A549 (cell line): ENCODE measurements around the gene NCKIPSD. TPM values are rescaled to one million over a fixed set of nuclear protein-coding genes. Genes with fewer than 3 reads are reported as not detected.

Source experiments
- ATAC-seq, 2 experiments: fragments of 200-7000 bp in 1 of 2; fragments of >200 bp in 1 of 2; cut with Nextera tagmentation in 1 of 2; cut with Tn5 transposase in 1 of 2; 3 replicates each; pipeline versions ENCODE4 v1.8.0 to v1.9.1; 2018 to 2020; ENCODE audit warnings: mild to moderate bottlenecking in 1 of 2, moderate library complexity in 1 of 2
- CTCF ChIA-PET: fragments of 300-600 bp; sonication (Branson Sonifier 250); formaldehyde crosslinking; extraction: SDS; loops from one replicate; lab custom pipeline; 2021; ENCODE audit warnings: antibody characterized with exemption, inconsistent platforms; lab: Yijun Ruan, JAX
- POLR2A ChIA-PET: fragments of 350-600 bp; formaldehyde crosslinking; extraction: SDS; loops from one replicate; lab custom pipeline; 2021; ENCODE audit warnings: antibody characterized with exemption, inconsistent platforms; lab: Yijun Ruan, JAX
- DNase-seq, 2 experiments: peaks; one replicate each; pipeline versions ENCODE4 v3.0.0 to v3.0.0-alpha.2; 2011 to 2016; ENCODE audit warnings: low read depth in 1 of 2, low spot score in 1 of 2
- FAIRE-seq: peaks from 2 replicates; lab custom pipeline; 2011; peaks lifted over from hg19 to GRCh38; lab: Jason Lieb, UNC
- H3K27ac ChIP-seq, 2 experiments: fragments of >200 bp; sonication (Bioruptor Twin); formaldehyde crosslinking; 3 replicates each; pipeline ENCODE4 v1.5.1; 2016 to 2017
- H3K4me1 ChIP-seq: fragments of >200 bp; sonication (Bioruptor Twin); formaldehyde crosslinking; 3 replicates; pipeline ENCODE4 v1.6.1; 2016
- H3K4me2 ChIP-seq: fragments of >200 bp; sonication (Bioruptor Twin); formaldehyde crosslinking; 3 replicates; pipeline ENCODE4 v1.6.1; 2016
- H3K4me3 ChIP-seq: fragments of >200 bp; sonication (Bioruptor Twin); formaldehyde crosslinking; 3 replicates; pipeline ENCODE4 v1.5.1; 2016
- H3K9me3 ChIP-seq: fragments of >200 bp; sonication (Bioruptor Twin); formaldehyde crosslinking; 3 replicates; pipeline ENCODE4 v1.6.1; 2016
- CBX2 ChIP-seq: fragments of 200-600 bp; sonication (generic); IDR thresholded peaks from 2 replicates; pipeline ENCODE4 v1.6.1; 2016; ENCODE audit warnings: low read depth, mild to moderate bottlenecking, borderline replicate concordance
- CHD4 ChIP-seq: fragments of 200-600 bp; sonication (generic); IDR thresholded peaks from 2 replicates; pipeline ENCODE4 v1.6.1; 2016; ENCODE audit warnings: antibody characterized with exemption, mild to moderate bottlenecking, borderline replicate concordance
- EHF ChIP-seq: fragments of 250-450 bp; sonication (Bioruptor Pico); IDR thresholded peaks from 2 replicates; pipeline ENCODE4 v1.5.0; 2020; ENCODE audit warnings: mild to moderate bottlenecking
- EP300 ChIP-seq, 2 experiments: fragments of >200 bp; sonication (Bioruptor Twin); formaldehyde crosslinking; IDR thresholded peaks; 2 replicates in 1 of 2; 3 replicates in 1 of 2; pipeline ENCODE4 v1.6.1; 2016 to 2017
- FOSL2 ChIP-seq, 2 experiments: fragments of 450-650 bp in 1 of 2; fragments of >200 bp in 1 of 2; sonication (Bioruptor Twin) in 1 of 2; formaldehyde crosslinking; IDR thresholded peaks; 2 replicates each; pipeline versions ENCODE4 v1.5.0 to v1.6.1; 2016 to 2020; ENCODE audit warnings: mild to moderate bottlenecking in 1 of 2, moderate library complexity in 1 of 2
- FOXS1 ChIP-seq: fragments of 250-450 bp; sonication (Bioruptor Pico); IDR thresholded peaks from 2 replicates; pipeline ENCODE4 v1.5.0; 2020; ENCODE audit warnings: mild to moderate bottlenecking, moderate library complexity
- HDAC2 ChIP-seq: fragments of 200-600 bp; sonication (generic); IDR thresholded peaks from 2 replicates; pipeline ENCODE4 v1.6.1; 2016
- HMGXB4 ChIP-seq: fragments of 250-450 bp; sonication (Bioruptor Pico); IDR thresholded peaks from 2 replicates; pipeline ENCODE4 v1.5.0; 2021; ENCODE audit warnings: mild to moderate bottlenecking, moderate library complexity, borderline replicate concordance
- JUNB ChIP-seq: fragments of >200 bp; sonication (Bioruptor Twin); formaldehyde crosslinking; IDR thresholded peaks from 2 replicates; pipeline ENCODE4 v1.6.1; 2016
- MAFK ChIP-seq: fragments of 450-650 bp; IDR thresholded peaks from 2 replicates; pipeline ENCODE4 v1.6.1; 2014; ENCODE audit not compliant: partially characterized antibody
- MAZ ChIP-seq: fragments of 150-350 bp; IDR thresholded peaks from 2 replicates; pipeline ENCODE4 v1.6.1; 2014; ENCODE audit warnings: antibody characterized with exemption, low read depth, low read length, borderline replicate concordance
- MYC ChIP-seq: IDR thresholded peaks from 2 replicates; pipeline ENCODE4 v1.6.1; 2012; ENCODE audit warnings: mild to moderate bottlenecking, inconsistent platforms, low read length, improper control_type of control experiment, borderline replicate concordance
- NFE2L2 ChIP-seq: fragments of 150-350 bp; conservative IDR thresholded peaks from 2 replicates; pipeline ENCODE4 v1.6.1; 2014; ENCODE audit warnings: low read length
- NPAS2 ChIP-seq: fragments of 250-450 bp; sonication (Bioruptor Pico); IDR thresholded peaks from 2 replicates; pipeline ENCODE4 v1.8.0; 2022; ENCODE audit warnings: mild to moderate bottlenecking, moderate library complexity, borderline replicate concordance
- POLR2AphosphoS2 ChIP-seq: conservative IDR thresholded peaks from 2 replicates; pipeline ENCODE4 v1.6.1; 2012; ENCODE audit warnings: low read length, improper control_type of control experiment, inconsistent platforms
- SMC3 ChIP-seq: fragments of >200 bp; sonication (Bioruptor Twin); formaldehyde crosslinking; IDR thresholded peaks from 3 replicates; pipeline ENCODE4 v1.6.1; 2018; ENCODE audit warnings: inconsistent platforms
- TP53 ChIP-seq: fragments of 250-450 bp; sonication (Bioruptor Pico); IDR thresholded peaks from 2 replicates; pipeline ENCODE4 v1.5.0; 2021; ENCODE audit warnings: mild to moderate bottlenecking, moderate library complexity
- ZFP36 ChIP-seq: fragments of 450-650 bp; IDR thresholded peaks from 2 replicates; pipeline ENCODE4 v1.6.1; 2014; ENCODE audit warnings: borderline replicate concordance; ENCODE audit not compliant: partially characterized antibody
- WGBS: methylation state at CpG from one replicate; pipeline ENCODE4 v1.1.6; 2017; ENCODE audit errors: missing lambda C conversion rate; 5-methylcytosine and 5-hydroxymethylcytosine counted together
- polyA plus RNA-seq, 4 experiments: library from polyadenylated mRNA; depleted of rRNA in 3 of 4; stranded (reverse); fragments of >200 nt; fragmentation: RNase III in 1 of 4; extraction: RNeasy Plus Mini Kit Qiagen cat#74134 plus additional on column Dnase treatment in 1 of 4; gene quantifications; 2 replicates in 3 of 4; 3 replicates in 1 of 4; pipeline ENCODE4 v1.2.3, GENCODE V29; 2011 to 2017
- TF ChIP-seq, protein P1 (sequence below): fragments of >200 bp; sonication (Bioruptor Twin); formaldehyde crosslinking; IDR thresholded peaks from 3 replicates; pipeline ENCODE4 v1.5.1; 2016
- TF ChIP-seq, protein P2 (sequence below): fragments of 250-450 bp; sonication (Bioruptor Pico); IDR thresholded peaks from 2 replicates; pipeline ENCODE4 v1.5.0; 2020; ENCODE audit warnings: low read depth, mild to moderate bottlenecking, moderate library complexity
- TF ChIP-seq, protein P3 (sequence below): fragments of 200-600 bp; sonication (generic); IDR thresholded peaks from 2 replicates; pipeline ENCODE4 v1.6.1; 2016; ENCODE audit warnings: antibody characterized with exemption, mild to moderate bottlenecking, moderate library complexity
- TF ChIP-seq, protein P4 (sequence below): fragments of >200 bp; sonication (Bioruptor Twin); formaldehyde crosslinking; IDR thresholded peaks from 2 replicates; pipeline ENCODE4 v1.6.1; 2016

Gene NCKIPSD
- polyA plus RNA-seq, 2 of the 4 experiments (the other 2 are of a cell fraction): 10.2 to 10.9 TPM

- Histone ChIP-seq H3K27ac (peak overlapping the region; percentile 96 to 98), H3K4me2 (peak overlapping the region; percentile 96), H3K4me1 (peaks cover 13% of the 10 kb centered on the region), H3K9me3 (no peaks in the 10 kb centered on the region), H3K4me3 (peak overlapping the region; percentile 59)
- no peak for FAIRE-seq
- ChIA-PET POLR2A (interaction anchor here (1.3 to 2.8 kb wide), 3 partner anchors 27 to 257 kb away, joined by 3 to 9 read pairs (median 5); partner anchors contain the start of genes ARIH2 and SLC26A6), CTCF (interaction anchor here (0.8 to 3.4 kb wide), 7 partner anchors 9 to 190 kb away, joined by 3 to 34 read pairs (median 6); partner anchors contain the start of gene SLC26A6)
- DNase-seq: no peak
- TF ChIP-seq, protein P1, sequence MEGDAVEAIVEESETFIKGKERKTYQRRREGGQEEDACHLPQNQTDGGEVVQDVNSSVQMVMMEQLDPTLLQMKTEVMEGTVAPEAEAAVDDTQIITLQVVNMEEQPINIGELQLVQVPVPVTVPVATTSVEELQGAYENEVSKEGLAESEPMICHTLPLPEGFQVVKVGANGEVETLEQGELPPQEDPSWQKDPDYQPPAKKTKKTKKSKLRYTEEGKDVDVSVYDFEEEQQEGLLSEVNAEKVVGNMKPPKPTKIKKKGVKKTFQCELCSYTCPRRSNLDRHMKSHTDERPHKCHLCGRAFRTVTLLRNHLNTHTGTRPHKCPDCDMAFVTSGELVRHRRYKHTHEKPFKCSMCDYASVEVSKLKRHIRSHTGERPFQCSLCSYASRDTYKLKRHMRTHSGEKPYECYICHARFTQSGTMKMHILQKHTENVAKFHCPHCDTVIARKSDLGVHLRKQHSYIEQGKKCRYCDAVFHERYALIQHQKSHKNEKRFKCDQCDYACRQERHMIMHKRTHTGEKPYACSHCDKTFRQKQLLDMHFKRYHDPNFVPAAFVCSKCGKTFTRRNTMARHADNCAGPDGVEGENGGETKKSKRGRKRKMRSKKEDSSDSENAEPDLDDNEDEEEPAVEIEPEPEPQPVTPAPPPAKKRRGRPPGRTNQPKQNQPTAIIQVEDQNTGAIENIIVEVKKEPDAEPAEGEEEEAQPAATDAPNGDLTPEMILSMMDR: no peak
- 4% methylated on average over 4 of the region's 46 CpGs for WGBS
- ATAC-seq: 0 out of 6 replicates have a peak, but pooled peaks of 1 of the 2 experiments have one; percentile 0
Observed at GRCh38 chr3:48662145-48662752, 23.5 kb downstream of the NCKIPSD start.

DNA sequence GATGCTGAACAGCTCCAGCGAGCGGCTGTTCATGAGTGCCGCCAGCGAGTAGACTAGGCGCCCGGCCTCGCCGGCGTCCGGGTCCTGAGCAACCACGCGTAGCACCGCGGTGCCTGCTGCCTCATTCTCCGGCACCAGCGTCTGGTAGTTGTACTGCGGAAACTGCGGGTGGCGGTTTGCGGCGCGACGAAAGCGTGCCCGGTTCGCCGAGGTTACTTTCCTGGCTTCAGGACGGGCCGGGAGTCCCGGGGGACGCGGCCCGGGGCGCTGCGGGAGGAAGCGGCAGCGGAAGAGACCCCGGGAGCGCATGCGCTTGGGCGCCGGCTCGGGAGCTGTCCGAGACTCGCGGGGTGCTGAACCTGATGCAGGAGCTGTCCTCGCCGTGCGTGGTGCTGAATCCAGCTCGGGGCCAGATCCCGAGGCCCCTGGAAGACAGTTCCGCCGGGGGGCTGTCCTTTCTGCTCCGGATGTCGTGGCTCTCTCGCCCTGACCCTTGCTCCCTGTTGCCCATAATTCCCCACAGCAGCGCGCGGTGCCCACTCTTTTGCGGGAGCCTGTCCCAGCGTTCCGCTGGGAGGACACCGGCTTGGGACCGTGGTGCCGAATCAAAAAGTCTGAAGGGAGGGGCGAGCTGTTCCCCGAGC, 24.1 kb downstream of the NCKIPSD start:
- FAIRE-seq: no peak
- Histone ChIP-seq H3K4me1 (peaks cover 14% of the 10 kb centered on the region), H3K4me3 (peak overlapping the region; percentile 59), H3K27ac (no peak overlapping the region), H3K9me3 (no peaks in the 10 kb centered on the region), H3K4me2 (peak overlapping the region; percentile 96)
- ChIA-PET CTCF (interaction anchor here (0.8 to 2.7 kb wide), 7 partner anchors 8 to 189 kb away, joined by 3 to 13 read pairs (median 4); partner anchors contain the start of gene SLC26A6), POLR2A (interaction anchor here (2.8 kb wide), 1 partner anchor 27 kb away, joined by 9 read pairs; the partner anchor contains the start of gene SLC26A6)
- DNase-seq: peak; percentile 32 to 35
- WGBS: 36% methylated on average over 25 of the region's 67 CpGs
- ATAC-seq: no peak
- no peak for TF ChIP-seq EP300 (IDR thresholded peaks at IDR 0.05)
- no peak for TF ChIP-seq HDAC2
- TF ChIP-seq TP53 (CRISPR knock-in tag): 0 out of 2 replicates have a peak, but pooled peaks have one; percentile 23
- TF ChIP-seq, protein P1: no peak
- peak; percentile 94 for TF ChIP-seq FOXS1
- no peak for TF ChIP-seq JUNB
- no peak for TF ChIP-seq CBX2
- TF ChIP-seq FOSL2 (IDR thresholded peaks at IDR 0.05): no peak
- TF ChIP-seq FOSL2 (CRISPR knock-in tag; IDR thresholded peaks at IDR 0.05): no peak
- no peak for TF ChIP-seq MYC
- no peak for TF ChIP-seq SMC3
- no peak for TF ChIP-seq CHD4
- TF ChIP-seq NPAS2 (CRISPR knock-in tag): no peak
- TF ChIP-seq POLR2AphosphoS2: no peak
- TF ChIP-seq, protein P2, sequence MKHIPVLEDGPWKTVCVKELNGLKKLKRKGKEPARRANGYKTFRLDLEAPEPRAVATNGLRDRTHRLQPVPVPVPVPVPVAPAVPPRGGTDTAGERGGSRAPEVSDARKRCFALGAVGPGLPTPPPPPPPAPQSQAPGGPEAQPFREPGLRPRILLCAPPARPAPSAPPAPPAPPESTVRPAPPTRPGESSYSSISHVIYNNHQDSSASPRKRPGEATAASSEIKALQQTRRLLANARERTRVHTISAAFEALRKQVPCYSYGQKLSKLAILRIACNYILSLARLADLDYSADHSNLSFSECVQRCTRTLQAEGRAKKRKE (CRISPR knock-in tag): peak; percentile 88
- TF ChIP-seq ZFP36: no peak
- peak; percentile 81; the same call in 1 of the 2 replicates for TF ChIP-seq EHF
- no peak for TF ChIP-seq HMGXB4 (CRISPR knock-in tag)
- TF ChIP-seq, protein P3, sequence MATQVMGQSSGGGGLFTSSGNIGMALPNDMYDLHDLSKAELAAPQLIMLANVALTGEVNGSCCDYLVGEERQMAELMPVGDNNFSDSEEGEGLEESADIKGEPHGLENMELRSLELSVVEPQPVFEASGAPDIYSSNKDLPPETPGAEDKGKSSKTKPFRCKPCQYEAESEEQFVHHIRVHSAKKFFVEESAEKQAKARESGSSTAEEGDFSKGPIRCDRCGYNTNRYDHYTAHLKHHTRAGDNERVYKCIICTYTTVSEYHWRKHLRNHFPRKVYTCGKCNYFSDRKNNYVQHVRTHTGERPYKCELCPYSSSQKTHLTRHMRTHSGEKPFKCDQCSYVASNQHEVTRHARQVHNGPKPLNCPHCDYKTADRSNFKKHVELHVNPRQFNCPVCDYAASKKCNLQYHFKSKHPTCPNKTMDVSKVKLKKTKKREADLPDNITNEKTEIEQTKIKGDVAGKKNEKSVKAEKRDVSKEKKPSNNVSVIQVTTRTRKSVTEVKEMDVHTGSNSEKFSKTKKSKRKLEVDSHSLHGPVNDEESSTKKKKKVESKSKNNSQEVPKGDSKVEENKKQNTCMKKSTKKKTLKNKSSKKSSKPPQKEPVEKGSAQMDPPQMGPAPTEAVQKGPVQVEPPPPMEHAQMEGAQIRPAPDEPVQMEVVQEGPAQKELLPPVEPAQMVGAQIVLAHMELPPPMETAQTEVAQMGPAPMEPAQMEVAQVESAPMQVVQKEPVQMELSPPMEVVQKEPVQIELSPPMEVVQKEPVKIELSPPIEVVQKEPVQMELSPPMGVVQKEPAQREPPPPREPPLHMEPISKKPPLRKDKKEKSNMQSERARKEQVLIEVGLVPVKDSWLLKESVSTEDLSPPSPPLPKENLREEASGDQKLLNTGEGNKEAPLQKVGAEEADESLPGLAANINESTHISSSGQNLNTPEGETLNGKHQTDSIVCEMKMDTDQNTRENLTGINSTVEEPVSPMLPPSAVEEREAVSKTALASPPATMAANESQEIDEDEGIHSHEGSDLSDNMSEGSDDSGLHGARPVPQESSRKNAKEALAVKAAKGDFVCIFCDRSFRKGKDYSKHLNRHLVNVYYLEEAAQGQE: peak; percentile 99
- TF ChIP-seq, protein P4, sequence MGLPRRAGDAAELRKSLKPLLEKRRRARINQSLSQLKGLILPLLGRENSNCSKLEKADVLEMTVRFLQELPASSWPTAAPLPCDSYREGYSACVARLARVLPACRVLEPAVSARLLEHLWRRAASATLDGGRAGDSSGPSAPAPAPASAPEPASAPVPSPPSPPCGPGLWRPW: no peak
- no peak for TF ChIP-seq NFE2L2
- no peak for TF ChIP-seq MAFK
- TF ChIP-seq MAZ: no peak
